HepG2 (cell line): ENCODE results near the gene WNT7B. TPM values are rescaled to one million over a fixed set of nuclear protein-coding genes. Genes with fewer than 3 reads are reported as not detected.

Source experiments
- ATAC-seq: fragments of 200-7000 bp; cut with Tn5 transposase; 3 replicates; pipeline ENCODE4 v1.9.1; 2020; ENCODE audit warnings: mild to moderate bottlenecking, moderate library complexity
- BruUV-seq: library from RNA; stranded (reverse); fragments of 400-500 nt; replicated peaks from 2 replicates; lab custom pipeline; 2021; lab: Mats Ljungman, UMichigan
- CTCF ChIA-PET: fragments of 300-600 bp; formaldehyde crosslinking; extraction: SDS; loops from one replicate; lab custom pipeline; 2021; ENCODE audit warnings: low total read pairs, inconsistent platforms, low intra/inter-chr PET ratio; lab: Yijun Ruan, JAX
- POLR2A ChIA-PET: fragments of 350-600 bp; sonication (Branson Sonifier 250); formaldehyde crosslinking; loops from one replicate; lab custom pipeline; 2020; ENCODE audit warnings: antibody characterized with exemption, inconsistent platforms; lab: Yijun Ruan, JAX
- DNase-seq: peaks from one replicate; pipeline ENCODE4 v3.0.0-alpha.2; 2015; ENCODE audit warnings: low spot score
- FAIRE-seq: peaks from 3 replicates; lab custom pipeline; 2011; peaks lifted over from hg19 to GRCh38; lab: Jason Lieb, UNC
- H2AFZ ChIP-seq: one replicate; pipeline ENCODE4 v1.6.1; 2011; ENCODE audit warnings: low read length, inconsistent platforms
- H3K27ac ChIP-seq: fragments of 300-600 bp; 3 replicates; pipeline ENCODE4 v1.8.0; 2011; ENCODE audit warnings: mixed run types, mild to moderate bottlenecking, mixed read lengths, low read length, inconsistent platforms; ENCODE audit not compliant: insufficient read depth; ENCODE audit errors: extremely low read length
- H3K27me3 ChIP-seq, 2 experiments: fragments of 200-600 bp in 1 of 2; 2 replicates in 1 of 2; 3 replicates in 1 of 2; pipeline versions ENCODE4 v1.6.0 to v1.8.0; 2011; ENCODE audit warnings: low read length in 2 of 2, mild to moderate bottlenecking in 2 of 2, moderate library complexity in 2 of 2, inconsistent platforms in 1 of 2; ENCODE audit not compliant: insufficient read depth in 2 of 2, control insufficient read depth in 1 of 2
- H3K36me3 ChIP-seq, 2 experiments: fragments of 200-600 bp in 1 of 2; replicated peaks in 1 of 2; 2 replicates in 1 of 2; 3 replicates in 1 of 2; pipeline versions ENCODE4 v1.5.1 to v1.8.0; 2011; ENCODE audit warnings: low read length in 2 of 2, inconsistent platforms in 1 of 2; ENCODE audit not compliant: insufficient read depth in 2 of 2, control insufficient read depth in 1 of 2
- H3K4me1 ChIP-seq: 2 replicates; pipeline ENCODE4 v1.5.1; 2012; ENCODE audit warnings: low read length, inconsistent platforms; ENCODE audit not compliant: insufficient read depth
- H3K4me2 ChIP-seq: 2 replicates; pipeline ENCODE4 v1.6.0; 2011; ENCODE audit warnings: low read depth, low read length, inconsistent platforms
- H3K4me3 ChIP-seq, 3 experiments: fragments of 200-600 bp in 1 of 3; sonication (generic), shearing (Covaris generic) in 1 of 3; replicated peaks in 1 of 3; 2 replicates each; pipeline ENCODE4 v1.5.1; 2011 to 2016; ENCODE audit warnings: low read length in 3 of 3, inconsistent platforms in 2 of 3, low read depth in 2 of 3, mild to moderate bottlenecking in 2 of 3, control low read depth in 1 of 3, mixed read lengths in 1 of 3; ENCODE audit not compliant: insufficient read depth in 1 of 3
- H3K79me2 ChIP-seq: one replicate; pipeline ENCODE4 v1.6.1; 2011; ENCODE audit warnings: low read length, inconsistent platforms; ENCODE audit not compliant: insufficient read depth
- H3K9ac ChIP-seq: 2 replicates; pipeline ENCODE4 v1.6.0; 2011; ENCODE audit warnings: mild to moderate bottlenecking, low read depth, low read length, inconsistent platforms; ENCODE audit not compliant: insufficient read depth
- H3K9me3 ChIP-seq: 2 replicates; pipeline ENCODE4 v1.5.1; 2012; ENCODE audit warnings: mild to moderate bottlenecking, low read length
- H4K20me1 ChIP-seq: 2 replicates; pipeline ENCODE4 v1.6.0; 2011; ENCODE audit warnings: inconsistent platforms, mild to moderate bottlenecking, low read length, moderate library complexity; ENCODE audit not compliant: insufficient read depth
- BHLHE40 ChIP-seq: IDR thresholded peaks from 2 replicates; pipeline ENCODE4 v1.6.1; 2011; ENCODE audit warnings: low read length, improper control_type of control experiment
- FIP1L1 ChIP-seq: fragments of 200-400 bp; formaldehyde crosslinking; IDR thresholded peaks from 2 replicates; pipeline ENCODE4 v1.6.1; 2018; ENCODE audit warnings: low read depth, mild to moderate bottlenecking, low read length, moderate library complexity, borderline replicate concordance; ENCODE audit not compliant: insufficient read depth
- PRPF4 ChIP-seq: fragments of 200-400 bp; formaldehyde crosslinking; IDR thresholded peaks from 2 replicates; pipeline ENCODE4 v1.6.1; 2016; ENCODE audit warnings: low read length, low read depth; ENCODE audit not compliant: poor library complexity, severe bottlenecking
- SOX6 ChIP-seq, 2 experiments: fragments of 450-650 bp in 1 of 2; sonication (generic) in 1 of 2; formaldehyde crosslinking in 1 of 2; IDR thresholded peaks; 2 replicates each; pipeline versions ENCODE4 v1.4.0 to v1.6.1; 2017 to 2020; ENCODE audit warnings: antibody characterized with exemption in 1 of 2, mild to moderate bottlenecking in 1 of 2, missing genetic modification reagents in 1 of 2
- WGBS: methylation state at CpG from one replicate; pipeline ENCODE4 v1.1.6; 2017; ENCODE audit warnings: low lambda C conversion rate; 5-methylcytosine and 5-hydroxymethylcytosine counted together
- in situ Hi-C: cut with HindIII; loops from 2 replicates; pipeline ENCODE4 v1.10.0; 2017; ENCODE audit warnings: low pct_unique_long_range_greater_than_20kb; ENCODE audit not compliant: extremely low pct_ligation_motif_present
- intact Hi-C: fragments of 100-400 bp; cut with micrococcal nuclease; formaldehyde crosslinking; loops from one replicate; pipeline ENCODE4 v1.10.0; 2022; ENCODE audit not compliant: unreplicated experiment
- polyA plus RNA-seq, 8 experiments: library from polyadenylated mRNA; depleted of rRNA in 3 of 8; stranded (reverse) in 7 of 8; unstranded in 1 of 8; fragments of >200 nt; fragmentation: Illumina TruSeq in 4 of 8; extraction: Trizol in 4 of 8; gene quantifications; 2 replicates each; pipeline versions ENCODE4 v1.2.1 to v1.2.3, GENCODE V29; 2011 to 2016; ENCODE audit warnings: low read depth in 4 of 8, missing spikeins in 1 of 8, mixed read lengths in 1 of 8; ENCODE audit not compliant: insufficient read depth in 1 of 8
- total RNA-seq, 5 experiments: library from RNA; depleted of rRNA; stranded (reverse); fragments of >200 nt; fragmentation: Illumina TruSeq; extraction: Trizol; gene quantifications; 2 replicates each; pipeline ENCODE4 v1.2.3, GENCODE V29; 2016; ENCODE audit warnings: low read depth in 1 of 5
- TF ChIP-seq, protein P1 (sequence below): fragments of 450-650 bp; IDR thresholded peaks from 2 replicates; pipeline ENCODE4 v1.6.1; 2016
- TF ChIP-seq, protein P2 (sequence below): sonication (generic); formaldehyde crosslinking; IDR thresholded peaks from 2 replicates; pipeline ENCODE4 v1.4.0; 2020; ENCODE audit warnings: missing genetic modification reagents

Gene WNT7B
- total and polyA plus RNA-seq, 2 of the 13 experiments (the other 11 are each of a cell fraction or from before 2014, with no cell fraction given) = 0.09 TPM; not detected in 1

DNA sequence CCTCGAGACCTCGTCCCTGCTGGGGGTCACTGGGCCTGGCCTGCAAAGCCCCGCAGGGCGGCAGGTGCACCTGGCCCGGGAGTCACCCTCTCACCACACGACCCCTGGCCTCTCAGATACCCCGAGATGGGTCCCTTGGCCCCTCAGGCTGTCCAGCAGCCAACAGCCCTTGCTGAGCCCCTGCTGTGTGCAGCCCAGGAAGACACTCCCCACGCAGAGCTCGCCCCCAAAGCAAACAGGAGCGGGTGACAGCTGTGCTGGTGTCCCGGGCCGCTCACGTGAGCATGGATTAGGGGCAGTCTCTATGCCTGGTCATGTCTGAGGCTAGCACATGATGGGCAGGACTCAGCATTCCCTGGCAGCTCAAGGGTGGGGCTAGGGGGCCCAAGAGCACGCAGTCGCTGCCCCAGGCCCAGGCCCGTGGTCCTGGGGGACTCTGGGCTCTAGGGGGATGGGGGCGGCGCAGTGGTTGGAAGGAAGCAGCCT is 31.3 kb downstream of the WNT7B start:
- Histone ChIP-seq H3K27ac (no peak overlapping the region), H4K20me1 (no peaks in the 10 kb centered on the region)
- WGBS = 6% methylated on average over 7 of the region's 18 CpGs

DNA sequence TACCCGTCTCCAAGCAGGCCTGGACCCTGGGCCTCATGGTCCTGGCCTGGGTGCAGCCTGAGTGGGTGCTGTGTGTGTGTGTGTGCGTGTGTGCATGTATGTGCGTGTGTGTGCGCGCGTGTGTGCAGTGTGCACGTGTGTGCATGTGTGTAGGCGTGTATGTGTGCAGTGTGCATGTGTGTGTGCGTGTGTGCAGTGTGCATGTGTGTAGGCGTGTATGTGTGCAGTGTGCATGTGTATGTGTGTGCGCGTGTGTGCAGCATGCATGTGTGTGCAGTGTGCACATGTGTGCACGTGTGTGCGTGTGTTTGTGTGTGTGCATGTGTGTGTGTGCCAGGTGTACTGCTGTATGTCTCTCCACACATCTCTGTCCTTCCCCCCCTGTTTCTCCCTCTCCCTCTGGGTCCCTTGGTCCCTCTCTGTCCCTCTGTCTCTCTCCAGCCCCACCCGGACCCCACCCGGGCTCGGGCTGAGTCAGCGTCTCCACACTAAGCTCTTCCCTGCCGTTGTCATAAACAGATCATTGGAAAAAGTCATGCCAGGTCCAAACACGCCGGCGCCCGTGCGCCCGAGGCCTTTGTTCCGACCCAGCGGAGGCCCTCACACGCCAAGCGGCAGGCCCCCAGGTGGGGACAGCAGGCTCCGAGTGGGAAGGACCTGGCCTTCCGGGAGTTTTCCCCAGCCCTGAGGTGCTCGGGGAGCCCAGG is 34.0 kb downstream of the WNT7B start:
- Histone ChIP-seq H2AFZ (no peak overlapping the region), H3K27me3 (peaks cover 12 to 64% of the 10 kb centered on the region in 2 experiments), H3K36me3 (no peaks in the 10 kb centered on the region), H4K20me1 (no peaks in the 10 kb centered on the region), H3K4me3 (no peak overlapping the region), H3K9ac (no peak overlapping the region), H3K4me1 (peaks cover 10% of the 10 kb centered on the region), H3K27ac (no peak overlapping the region), H3K9me3 (no peaks in the 10 kb centered on the region), H3K79me2 (no peaks in the 10 kb centered on the region), H3K4me2 (no peak overlapping the region)
- no peak for FAIRE-seq
- no peak for DNase-seq
- no TSS peak for BruUV-seq
- ChIA-PET POLR2A (no interaction called here), CTCF (no interaction called here)
- intact Hi-C loops = no loop called here
- WGBS = 62% methylated on average over 28 of the region's 32 CpGs
- peak; percentile 13; the same call in 2 of the 3 replicates for ATAC-seq
- in situ Hi-C loops = no loop called here
- TF ChIP-seq PRPF4 = no peak
- no peak for TF ChIP-seq SOX6 (IDR thresholded peaks at IDR 0.05)
- TF ChIP-seq SOX6 (CRISPR knock-in tag; IDR thresholded peaks at IDR 0.05) = no peak
- TF ChIP-seq, protein P1, sequence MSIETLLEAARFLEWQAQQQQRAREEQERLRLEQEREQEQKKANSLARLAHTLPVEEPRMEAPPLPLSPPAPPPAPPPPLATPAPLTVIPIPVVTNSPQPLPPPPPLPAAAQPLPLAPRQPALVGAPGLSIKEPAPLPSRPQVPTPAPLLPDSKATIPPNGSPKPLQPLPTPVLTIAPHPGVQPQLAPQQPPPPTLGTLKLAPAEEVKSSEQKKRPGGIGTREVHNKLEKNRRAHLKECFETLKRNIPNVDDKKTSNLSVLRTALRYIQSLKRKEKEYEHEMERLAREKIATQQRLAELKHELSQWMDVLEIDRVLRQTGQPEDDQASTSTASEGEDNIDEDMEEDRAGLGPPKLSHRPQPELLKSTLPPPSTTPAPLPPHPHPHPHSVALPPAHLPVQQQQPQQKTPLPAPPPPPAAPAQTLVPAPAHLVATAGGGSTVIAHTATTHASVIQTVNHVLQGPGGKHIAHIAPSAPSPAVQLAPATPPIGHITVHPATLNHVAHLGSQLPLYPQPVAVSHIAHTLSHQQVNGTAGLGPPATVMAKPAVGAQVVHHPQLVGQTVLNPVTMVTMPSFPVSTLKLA = peak; percentile 96

More for the DNA sequence above, 31.3 kb downstream of the WNT7B start:
- in situ Hi-C loops (no loop called here), intact Hi-C loops (no loop called here)
- ChIA-PET POLR2A (no interaction called here), CTCF (no interaction called here)
- ATAC-seq (no peak), FAIRE-seq (no peak), DNase-seq (no peak)
- Histone ChIP-seq H3K36me3 (no peaks in the 10 kb centered on the region), H3K79me2 (no peaks in the 10 kb centered on the region), H3K4me3 (no peak overlapping the region), H3K4me2 (no peak overlapping the region), H2AFZ (no peak overlapping the region), H3K4me1 (peaks cover 10% of the 10 kb centered on the region), H3K9me3 (no peaks in the 10 kb centered on the region), H3K9ac (no peak overlapping the region), H3K27me3 (peaks cover 10 to 66% of the 10 kb centered on the region in 2 experiments)
- no TSS peak for BruUV-seq
- no peak for TF ChIP-seq FIP1L1
- 0 out of 2 replicates have a peak, but pooled peaks have one; percentile 10 for TF ChIP-seq BHLHE40
- TF ChIP-seq, protein P2, sequence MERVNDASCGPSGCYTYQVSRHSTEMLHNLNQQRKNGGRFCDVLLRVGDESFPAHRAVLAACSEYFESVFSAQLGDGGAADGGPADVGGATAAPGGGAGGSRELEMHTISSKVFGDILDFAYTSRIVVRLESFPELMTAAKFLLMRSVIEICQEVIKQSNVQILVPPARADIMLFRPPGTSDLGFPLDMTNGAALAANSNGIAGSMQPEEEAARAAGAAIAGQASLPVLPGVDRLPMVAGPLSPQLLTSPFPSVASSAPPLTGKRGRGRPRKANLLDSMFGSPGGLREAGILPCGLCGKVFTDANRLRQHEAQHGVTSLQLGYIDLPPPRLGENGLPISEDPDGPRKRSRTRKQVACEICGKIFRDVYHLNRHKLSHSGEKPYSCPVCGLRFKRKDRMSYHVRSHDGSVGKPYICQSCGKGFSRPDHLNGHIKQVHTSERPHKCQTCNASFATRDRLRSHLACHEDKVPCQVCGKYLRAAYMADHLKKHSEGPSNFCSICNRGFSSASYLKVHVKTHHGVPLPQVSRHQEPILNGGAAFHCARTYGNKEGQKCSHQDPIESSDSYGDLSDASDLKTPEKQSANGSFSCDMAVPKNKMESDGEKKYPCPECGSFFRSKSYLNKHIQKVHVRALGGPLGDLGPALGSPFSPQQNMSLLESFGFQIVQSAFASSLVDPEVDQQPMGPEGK (CRISPR knock-in tag) = no peak
